Stimulated activated CD4-positive, alpha-beta T cell treated with anti-CD3 and anti-CD28 coated beads, Interleukin-15, amount 100 ng/mL, for 24 hours (primary cell): ENCODE data around the gene IGF2BP1.

ENCODE experiments used
- DNase-seq: peaks from one replicate; pipeline ENCODE4 v3.0.0-alpha.2; 2020

IGF2BP1 gene

GRCh38 chr17:49104511-49105074 lies 107.4 kb downstream of the IGF2BP1 start:
- DNase-seq: no peak
